ENCODE data around the gene COX6B1. TPM values are rescaled to one million over a fixed set of nuclear protein-coding genes. Genes with fewer than 3 reads are reported as not detected.

The COX6B1 gene
- total RNA-seq, 1 donor from 2014 or later = 370 TPM

GRCh38 chr19:35618857-35619256 is 29.3 kb upstream of the COX6B1 start:
- no peaks in the 10 kb centered on the region for H3K4me1 Mint-ChIP-seq (ENCODE audit: unreplicated experiment)
- no peak overlapping the region for H3K27ac Mint-ChIP-seq (ENCODE audit: unreplicated experiment)
- no peak overlapping the region for H3K4me3 Mint-ChIP-seq (ENCODE audit: unreplicated experiment)
- H3K27me3 Mint-ChIP-seq (ENCODE audit: unreplicated experiment) = no peaks in the 10 kb centered on the region
- TF ChIP-seq CTCF (IDR thresholded peaks at IDR 0.05) = no peak
- H3K36me3 Mint-ChIP-seq (ENCODE audit: unreplicated experiment) = peaks cover 6% of the 10 kb centered on the region
- DNase-seq (ENCODE audit: extremely low spot score, unreplicated experiment) = no peak
- no peaks in the 10 kb centered on the region for H3K9me3 Mint-ChIP-seq (ENCODE audit: unreplicated experiment)

GRCh38 chr19:35619290-35619923 is 28.7 kb upstream of the COX6B1 start:
- Mint-ChIP-seq H3K36me3 (ENCODE audit: unreplicated experiment) (peaks cover 6% of the 10 kb centered on the region), H3K9me3 (ENCODE audit: unreplicated experiment) (no peaks in the 10 kb centered on the region), H3K27me3 (ENCODE audit: unreplicated experiment) (no peaks in the 10 kb centered on the region), H3K4me1 (ENCODE audit: unreplicated experiment) (no peaks in the 10 kb centered on the region), H3K4me3 (ENCODE audit: unreplicated experiment) (no peak overlapping the region), H3K27ac (ENCODE audit: unreplicated experiment) (no peak overlapping the region)
- TF ChIP-seq CTCF (IDR thresholded peaks at IDR 0.05) = no peak
- DNase-seq (ENCODE audit: extremely low spot score, unreplicated experiment) = no peak

GRCh38 chr19:35620001-35620400 is 28.1 kb upstream of the COX6B1 start:
- no peak overlapping the region for H3K4me3 Mint-ChIP-seq (ENCODE audit: unreplicated experiment)
- H3K27me3 Mint-ChIP-seq (ENCODE audit: unreplicated experiment) = no peaks in the 10 kb centered on the region
- DNase-seq (ENCODE audit: extremely low spot score, unreplicated experiment) = no peak
- H3K9me3 Mint-ChIP-seq (ENCODE audit: unreplicated experiment) = no peaks in the 10 kb centered on the region
- no peak overlapping the region for H3K27ac Mint-ChIP-seq (ENCODE audit: unreplicated experiment)
- H3K36me3 Mint-ChIP-seq (ENCODE audit: unreplicated experiment) = peaks cover 6% of the 10 kb centered on the region
- no peaks in the 10 kb centered on the region for H3K4me1 Mint-ChIP-seq (ENCODE audit: unreplicated experiment)
- TF ChIP-seq CTCF (IDR thresholded peaks at IDR 0.05) = no peak

GRCh38 chr19:35621708-35622107 is 26.4 kb upstream of the COX6B1 start:
- Mint-ChIP-seq H3K27ac (ENCODE audit: unreplicated experiment) (no peak overlapping the region), H3K4me3 (ENCODE audit: unreplicated experiment) (no peak overlapping the region), H3K9me3 (ENCODE audit: unreplicated experiment) (no peaks in the 10 kb centered on the region), H3K36me3 (ENCODE audit: unreplicated experiment) (peaks cover 3% of the 10 kb centered on the region), H3K27me3 (ENCODE audit: unreplicated experiment) (no peaks in the 10 kb centered on the region), H3K4me1 (ENCODE audit: unreplicated experiment) (peaks cover 1% of the 10 kb centered on the region)
- no peak for TF ChIP-seq CTCF (IDR thresholded peaks at IDR 0.05)
- DNase-seq (ENCODE audit: extremely low spot score, unreplicated experiment) = no peak

- Mint-ChIP-seq H3K4me3 (ENCODE audit: unreplicated experiment) (no peak overlapping the region), H3K9me3 (ENCODE audit: unreplicated experiment) (no peaks in the 10 kb centered on the region), H3K27me3 (ENCODE audit: unreplicated experiment) (no peaks in the 10 kb centered on the region), H3K27ac (ENCODE audit: unreplicated experiment) (no peak overlapping the region), H3K36me3 (ENCODE audit: unreplicated experiment) (peaks cover 3% of the 10 kb centered on the region), H3K4me1 (ENCODE audit: unreplicated experiment) (peaks cover 1% of the 10 kb centered on the region)
- no peak for TF ChIP-seq CTCF (IDR thresholded peaks at IDR 0.05)
- no peak for DNase-seq (ENCODE audit: extremely low spot score, unreplicated experiment)
These were observed 25.4 kb upstream of the COX6B1 start for GRCh38 chr19:35622750-35623149.

Data from osteocyte (in vitro differentiated cells).